ENCODE results near the gene ARF6. TPM values are rescaled to one million over a fixed set of nuclear protein-coding genes. Genes with fewer than 3 reads are reported as not detected.

Gene ARF6
- total RNA-seq, 1 experiment from 2014 or later, result 88.8 TPM

- no TSS peak for BruUV-seq (replicated peaks)
- H3K9me3 ChIP-seq (ENCODE audit: control insufficient read depth in 1 of 2, insufficient read depth in 1 of 2, low read depth in 1 of 2, low read length in 2 of 2), result no peaks in the 10 kb centered on the region
- ChIA-PET CTCF (interaction anchor here (1.2 kb wide), 1 partner anchor 8 kb away, joined by 5 read pairs; no protein-coding TSS in a partner anchor), POLR2A (interaction anchor here (0.9 to 1.2 kb wide), 2 partner anchors 9 to 20 kb away, joined by 3 to 5 read pairs; no protein-coding TSS in a partner anchor), RAD21 (ENCODE audit: low non-redundant PET in 1 of 2, low total read pairs in 2 of 2, uncharacterized antibody in 2 of 2, unreplicated experiment in 2 of 2) (no interaction called here)
- H3K36me3 ChIP-seq (ENCODE audit: control insufficient read depth in 1 of 2, insufficient read depth in 2 of 2, low read length in 2 of 2), result no peaks in the 10 kb centered on the region
- no peaks in the 10 kb centered on the region for H4K20me1 ChIP-seq (ENCODE audit: insufficient read depth)
- intact Hi-C loops (cut with micrococcal nuclease), result no loop called here
- peaks cover 9% of the 10 kb centered on the region for H3K79me2 ChIP-seq (ENCODE audit: insufficient read depth, low read length)
- no peaks in the 10 kb centered on the region for H3K9me2 ChIP-seq (ENCODE audit: insufficient read depth)
- no peak for TF ChIP-seq ZBTB33 (IDR thresholded peaks at IDR 0.05; ENCODE audit: extremely low read depth, insufficient replicate concordance, low read length)
- no peak for TF ChIP-seq EZH2 (IDR thresholded peaks at IDR 0.05)
- TF ChIP-seq CEBPB (IDR thresholded peaks at IDR 0.05; ENCODE audit: low read depth), result no peak
- TF ChIP-seq SP1 (IDR thresholded peaks at IDR 0.05; ENCODE audit: low read depth), result no peak
- no peak for TF ChIP-seq FOSL1 (IDR thresholded peaks at IDR 0.05; ENCODE audit: low read depth)
- TF ChIP-seq ZFX (IDR thresholded peaks at IDR 0.05), result no peak
- no peak for TF ChIP-seq POLR2AphosphoS5 (IDR thresholded peaks at IDR 0.05; ENCODE audit: low read depth, low read length)
- no peak overlapping the region for H3K4me2 ChIP-seq (ENCODE audit: low read length)
- no peak overlapping the region for H3K9ac ChIP-seq (ENCODE audit: low read length)
- ATAC-seq (no peak), DNase-seq (ENCODE audit: low read depth, low spot score) (no peak)
- no peak overlapping the region for H2AFZ ChIP-seq (ENCODE audit: low read depth, low read length, poor library complexity, severe bottlenecking)
- no peaks in the 10 kb centered on the region for H3K27me3 ChIP-seq (ENCODE audit: insufficient read depth, low read length)
- H3K4me3 ChIP-seq (replicated peaks in 1 of 2; ENCODE audit: low read depth in 1 of 2, low read length in 2 of 2), result no peak overlapping the region
- no peak overlapping the region for H3K27ac ChIP-seq (ENCODE audit: low read depth, low read length)
- H3K4me1 ChIP-seq (ENCODE audit: control insufficient read depth in 1 of 2, insufficient read depth in 2 of 2, low read length in 2 of 2), result peaks cover 6 to 11% of the 10 kb centered on the region in 2 experiments
Observed at GRCh38 chr14:49888293-49888692, 4.6 kb upstream of the ARF6 start.

- H2AFZ ChIP-seq (ENCODE audit: low read depth, low read length, poor library complexity, severe bottlenecking), result no peak overlapping the region
- H4K20me1 ChIP-seq (ENCODE audit: insufficient read depth), result peaks cover 18% of the 10 kb centered on the region; the same call in 1 of the 2 replicates
- peak overlapping the region; percentile 72 to 94 for H3K4me3 ChIP-seq (replicated peaks in 1 of 2; ENCODE audit: low read depth in 1 of 2, low read length in 2 of 2)
- RAD21 ChIA-PET (ENCODE audit: low non-redundant PET in 1 of 2, low total read pairs in 2 of 2, uncharacterized antibody in 2 of 2, unreplicated experiment in 2 of 2), result interaction anchor here in 1 of 2 experiments (0.7 kb wide), 1 partner anchor 83 kb away, joined by 4 read pairs; no protein-coding TSS in a partner anchor
- H3K4me2 ChIP-seq (ENCODE audit: low read length), result peak overlapping the region; percentile 78
- intact Hi-C loops (cut with micrococcal nuclease), result loop anchor here (1.0 to 5.0 kb wide), 2 partner anchors 12 to 110 kb away; no protein-coding TSS in a partner anchor
- BruUV-seq (replicated peaks), result TSS peak; percentile 91
- ATAC-seq, result peak; percentile 42
- H3K9ac ChIP-seq (ENCODE audit: low read length), result peak overlapping the region; percentile 99
- peaks cover 23 to 46% of the 10 kb centered on the region in 2 experiments for H3K4me1 ChIP-seq (ENCODE audit: control insufficient read depth in 1 of 2, insufficient read depth in 2 of 2, low read length in 2 of 2)
- no peaks in the 10 kb centered on the region for H3K9me2 ChIP-seq (ENCODE audit: insufficient read depth)
- H3K36me3 ChIP-seq (ENCODE audit: control insufficient read depth in 1 of 2, insufficient read depth in 2 of 2, low read length in 2 of 2), result peaks cover 21 to 30% of the 10 kb centered on the region in 2 experiments
- no peak for DNase-seq (ENCODE audit: low read depth, low spot score)
- TF ChIP-seq EGR1 (IDR thresholded peaks at IDR 0.05; ENCODE audit: low read depth), result peak; percentile 25; the same call in 1 of the 2 replicates
- TF ChIP-seq SRF (IDR thresholded peaks at IDR 0.05; ENCODE audit: low read depth), result no peak
- no peak for TF ChIP-seq JUND (IDR thresholded peaks at IDR 0.05)
- TF ChIP-seq FOSL1 (IDR thresholded peaks at IDR 0.05; ENCODE audit: low read depth), result no peak
- TF ChIP-seq MAX (IDR thresholded peaks at IDR 0.05), result peak; percentile 71; the same call in 1 of the 2 replicates
- CTCF ChIA-PET, result interaction anchor here (0.6 to 1.4 kb wide), 3 partner anchors 11 to 29 kb away, joined by 3 to 9 read pairs (median 3); no protein-coding TSS in a partner anchor
- POLR2A ChIA-PET, result interaction anchor here (0.7 to 2.5 kb wide), 9 partner anchors 12 to 1052 kb away, joined by 3 to 12 read pairs (median 3); partner anchors contain the start of genes PYGL and VCPKMT
- H3K27ac ChIP-seq (ENCODE audit: low read depth, low read length), result peak overlapping the region; percentile 99
- H3K9me3 ChIP-seq (ENCODE audit: control insufficient read depth in 1 of 2, insufficient read depth in 1 of 2, low read depth in 1 of 2, low read length in 2 of 2), result no peaks in the 10 kb centered on the region
- H3K79me2 ChIP-seq (ENCODE audit: insufficient read depth, low read length), result peaks cover 48% of the 10 kb centered on the region
- no peaks in the 10 kb centered on the region for H3K27me3 ChIP-seq (ENCODE audit: insufficient read depth, low read length)
Observed at GRCh38 chr14:49892301-49892635, 614 bp upstream of the ARF6 start.

Measured in HCT116 (cell line).